Measurements from ENCODE around the gene HNF4A. TPM values are rescaled to one million over a fixed set of nuclear protein-coding genes. Genes with fewer than 3 reads are reported as not detected.

Gene HNF4A
- total and polyA plus RNA-seq, 2 of the 13 experiments (the other 11 are each of a cell fraction or from before 2014, with no cell fraction given): 80.9 to 169 TPM

GRCh38 chr20:44404204-44405181 lies 49.0 kb downstream of the HNF4A start (continued):
- TF ChIP-seq ZBTB42 (CRISPR knock-in tag; IDR thresholded peaks at IDR 0.05) (no peak), ZNF792 (CRISPR knock-in tag; IDR thresholded peaks at IDR 0.05) (no peak), AHDC1 (CRISPR knock-in tag; IDR thresholded peaks at IDR 0.05; ENCODE audit: borderline replicate concordance) (no peak), HOXA7 (CRISPR knock-in tag; IDR thresholded peaks at IDR 0.05) (peak; percentile 90; the same call in 1 of the 2 replicates), FIP1L1 (IDR thresholded peaks at IDR 0.05; ENCODE audit: borderline replicate concordance, insufficient read depth, low read depth, low read length) (no peak), THRA (CRISPR knock-in tag; IDR thresholded peaks at IDR 0.05; ENCODE audit: borderline replicate concordance) (no peak), TBP (CRISPR knock-in tag; IDR thresholded peaks at IDR 0.05) (no peak), ZNF30 (CRISPR knock-in tag; IDR thresholded peaks at IDR 0.05) (no peak), ZSCAN12 (CRISPR knock-in tag; IDR thresholded peaks at IDR 0.05) (no peak), ZNF709 (CRISPR knock-in tag; IDR thresholded peaks at IDR 0.05) (no peak), BATF2 (CRISPR knock-in tag; IDR thresholded peaks at IDR 0.05) (peak; percentile 86), TCF7 (IDR thresholded peaks at IDR 0.05; ENCODE audit: low read depth) (no peak), ZNF740 (CRISPR knock-in tag; IDR thresholded peaks at IDR 0.05) (no peak), STAG1 (CRISPR knock-in tag; IDR thresholded peaks at IDR 0.05) (no peak), LRRFIP1 (CRISPR knock-in tag; conservative IDR thresholded peaks at IDR 0.05) (no peak)
